Astrocyte of the spinal cord (primary cell): ENCODE measurements around the gene C12orf43.

Source experiments
- DNase-seq: peaks from one replicate; pipeline ENCODE4 v3.0.0; 2011; ENCODE audit warnings: low read depth, low spot score
- H3K4me3 ChIP-seq: 2 replicates; pipeline ENCODE4 v1.5.1; 2011; ENCODE audit warnings: low read depth, mild to moderate bottlenecking, low read length, moderate library complexity
- in situ Hi-C: cut with HindIII; loops from 2 replicates; pipeline ENCODE4 v1.10.0; 2017; ENCODE audit warnings: low sequenced_read_pairs
- TF ChIP-seq, protein P1 (sequence below): IDR thresholded peaks from 2 replicates; pipeline ENCODE4 v1.5.1; 2012; ENCODE audit warnings: low read depth, mild to moderate bottlenecking, low read length, inconsistent platforms

The C12orf43 gene

GRCh38 chr12:121005346-121005815 lies 10.9 kb downstream of the C12orf43 start:
- in situ Hi-C loops = no loop called here
- H3K4me3 ChIP-seq = no peak overlapping the region
- TF ChIP-seq, protein P1, sequence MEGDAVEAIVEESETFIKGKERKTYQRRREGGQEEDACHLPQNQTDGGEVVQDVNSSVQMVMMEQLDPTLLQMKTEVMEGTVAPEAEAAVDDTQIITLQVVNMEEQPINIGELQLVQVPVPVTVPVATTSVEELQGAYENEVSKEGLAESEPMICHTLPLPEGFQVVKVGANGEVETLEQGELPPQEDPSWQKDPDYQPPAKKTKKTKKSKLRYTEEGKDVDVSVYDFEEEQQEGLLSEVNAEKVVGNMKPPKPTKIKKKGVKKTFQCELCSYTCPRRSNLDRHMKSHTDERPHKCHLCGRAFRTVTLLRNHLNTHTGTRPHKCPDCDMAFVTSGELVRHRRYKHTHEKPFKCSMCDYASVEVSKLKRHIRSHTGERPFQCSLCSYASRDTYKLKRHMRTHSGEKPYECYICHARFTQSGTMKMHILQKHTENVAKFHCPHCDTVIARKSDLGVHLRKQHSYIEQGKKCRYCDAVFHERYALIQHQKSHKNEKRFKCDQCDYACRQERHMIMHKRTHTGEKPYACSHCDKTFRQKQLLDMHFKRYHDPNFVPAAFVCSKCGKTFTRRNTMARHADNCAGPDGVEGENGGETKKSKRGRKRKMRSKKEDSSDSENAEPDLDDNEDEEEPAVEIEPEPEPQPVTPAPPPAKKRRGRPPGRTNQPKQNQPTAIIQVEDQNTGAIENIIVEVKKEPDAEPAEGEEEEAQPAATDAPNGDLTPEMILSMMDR = peak; percentile 75
- DNase-seq = peak; percentile 38

GRCh38 chr12:121004253-121004815 lies 12.0 kb downstream of the C12orf43 start:
- no peak for DNase-seq
- in situ Hi-C loops = no loop called here
- no peak overlapping the region for H3K4me3 ChIP-seq
- TF ChIP-seq, protein P1 = no peak

DNA sequence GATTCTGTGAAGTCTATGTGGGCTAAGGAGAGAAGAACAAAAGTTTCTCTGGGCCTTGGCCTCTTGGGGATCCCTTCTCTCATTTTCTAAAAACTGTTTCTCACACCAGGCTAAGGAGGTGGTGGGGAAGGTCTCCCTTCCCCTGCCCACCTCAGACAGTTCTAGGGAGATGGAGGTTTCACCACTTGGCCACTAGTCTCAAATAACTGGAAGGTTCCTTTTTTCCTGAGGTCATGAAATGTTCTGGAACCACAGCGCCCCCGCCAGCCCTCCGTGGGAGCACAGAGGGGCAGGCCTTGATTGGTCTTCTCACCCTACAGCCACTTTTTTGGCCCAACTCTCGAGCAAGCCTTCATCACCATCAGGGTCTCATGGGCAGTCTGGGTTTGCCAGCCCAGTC lies 12.6 kb downstream of the C12orf43 start:
- in situ Hi-C loops = no loop called here
- H3K4me3 ChIP-seq = no peak overlapping the region
- no peak for DNase-seq
- TF ChIP-seq, protein P1 = no peak

GRCh38 chr12:121001841-121002483 lies 14.3 kb downstream of the C12orf43 start:
- no peak overlapping the region for H3K4me3 ChIP-seq
- in situ Hi-C loops = no loop called here
- TF ChIP-seq, protein P1 = no peak
- DNase-seq = no peak

- no peak for DNase-seq
Measured at GRCh38 chr12:121001060-121001459, 15.2 kb downstream of the C12orf43 start.

DNA sequence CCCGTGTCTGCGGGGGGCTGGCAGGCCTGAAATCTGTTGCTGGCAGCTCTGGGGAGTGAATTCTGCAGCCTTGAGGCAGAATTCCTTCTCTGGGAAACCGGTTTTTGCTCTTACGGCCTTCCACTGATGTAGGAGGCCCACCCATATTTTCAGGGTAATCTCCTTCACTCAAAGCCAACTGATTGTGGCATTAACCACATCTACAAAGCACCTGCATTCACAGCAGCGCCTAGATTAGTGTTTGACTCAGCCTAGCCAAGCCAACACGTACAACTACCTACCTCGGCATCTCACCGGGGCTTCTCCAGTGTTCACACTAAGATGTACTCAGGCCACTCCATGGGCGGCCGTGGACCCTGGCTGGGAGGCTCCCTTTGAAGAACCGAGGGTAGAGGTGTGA lies 15.8 kb downstream of the C12orf43 start:
- H3K4me3 ChIP-seq = no peak overlapping the region
- in situ Hi-C loops = no loop called here
- DNase-seq = no peak
- TF ChIP-seq, protein P1 = no peak

More at GRCh38 chr12:121001060-121001459, 15.2 kb downstream of the C12orf43 start:
- TF ChIP-seq, protein P1 = no peak
- in situ Hi-C loops = no loop called here
- no peak overlapping the region for H3K4me3 ChIP-seq
